ENCODE data around the gene RFX7.

- TF ChIP-seq EZH2phosphoT487 (IDR thresholded peaks at IDR 0.05; ENCODE audit: insufficient read depth, low read depth) (no peak), EZH2 (IDR thresholded peaks at IDR 0.05; ENCODE audit: insufficient read depth, poor library complexity, severe bottlenecking) (no peak)
Observed at GRCh38 chr15:56095406-56095805, 148.3 kb downstream of the RFX7 start.
